ENCODE measurements around the gene EMC7.

GRCh38 chr15:34049112-34049511 lies 52.5 kb downstream of the EMC7 start:
- TF ChIP-seq CTCF (IDR thresholded peaks at IDR 0.05; ENCODE audit: low read depth, low read length, poor library complexity, severe bottlenecking) (no peak), EZH2phosphoT487 (IDR thresholded peaks at IDR 0.05; ENCODE audit: borderline replicate concordance, low read length) (no peak)

All from DOHH2 (cell line).